HepG2 (cell line): ENCODE measurements around the gene PREX1. TPM values are rescaled to one million over a fixed set of nuclear protein-coding genes. Genes with fewer than 3 reads are reported as not detected.
A peak's percentile ranks its signal among the peaks of the same experiment; 100 is the strongest.

ENCODE experiments used
- CBX1 ChIP-seq: IDR thresholded peaks from one replicate; pipeline ENCODE4 v1.6.1; 2016; ENCODE audit warnings: antibody characterized with exemption, low read depth
- FOXP4 ChIP-seq: sonication (generic); formaldehyde crosslinking; IDR thresholded peaks from 2 replicates; pipeline ENCODE4 v1.4.0; 2020; ENCODE audit warnings: missing genetic modification reagents
- HDAC2 ChIP-seq: sonication (generic); formaldehyde crosslinking; IDR thresholded peaks from 2 replicates; pipeline ENCODE4 v1.4.0; 2020; ENCODE audit warnings: missing genetic modification reagents
- HNF4G ChIP-seq, 2 experiments: sonication (generic) in 1 of 2; formaldehyde crosslinking in 1 of 2; IDR thresholded peaks; 2 replicates each; pipeline versions ENCODE4 v1.4.0 to v1.6.1; 2011 to 2020; ENCODE audit warnings: borderline replicate concordance in 2 of 2, low read depth in 2 of 2, mild to moderate bottlenecking in 2 of 2, low read length in 1 of 2, missing genetic modification reagents in 1 of 2, moderate library complexity in 1 of 2
- MTA3 ChIP-seq: sonication (generic); formaldehyde crosslinking; IDR thresholded peaks from 2 replicates; pipeline ENCODE4 v1.4.0; 2020; ENCODE audit warnings: missing genetic modification reagents
- ZNF281 ChIP-seq: sonication (generic); formaldehyde crosslinking; IDR thresholded peaks from 2 replicates; pipeline ENCODE4 v1.4.0; 2020; ENCODE audit warnings: missing genetic modification reagents, borderline replicate concordance
- ZNF605 ChIP-seq: sonication (generic); formaldehyde crosslinking; IDR thresholded peaks from 2 replicates; pipeline ENCODE4 v1.8.0; 2022; ENCODE audit warnings: mild to moderate bottlenecking, missing genetic modification reagents
- ZNF646 ChIP-seq: sonication (generic); formaldehyde crosslinking; IDR thresholded peaks from 2 replicates; pipeline ENCODE4 v1.9.0; 2021; ENCODE audit warnings: mild to moderate bottlenecking, missing genetic modification reagents
- polyA plus RNA-seq, 8 experiments: library from polyadenylated mRNA; depleted of rRNA in 3 of 8; stranded (reverse) in 7 of 8; unstranded in 1 of 8; fragments of >200 nt; fragmentation: Illumina TruSeq in 4 of 8; extraction: Trizol in 4 of 8; gene quantifications; 2 replicates each; pipeline versions ENCODE4 v1.2.1 to v1.2.3, GENCODE V29; 2011 to 2016; ENCODE audit warnings: low read depth in 4 of 8, missing spikeins in 1 of 8, mixed read lengths in 1 of 8; ENCODE audit not compliant: insufficient read depth in 1 of 8
- total RNA-seq, 5 experiments: library from RNA; depleted of rRNA; stranded (reverse); fragments of >200 nt; fragmentation: Illumina TruSeq; extraction: Trizol; gene quantifications; 2 replicates each; pipeline ENCODE4 v1.2.3, GENCODE V29; 2016; ENCODE audit warnings: low read depth in 1 of 5
- TF ChIP-seq, protein P1 (sequence below): fragments of 450-650 bp; IDR thresholded peaks from 2 replicates; pipeline ENCODE4 v1.6.1; 2016
- TF ChIP-seq, protein P2 (sequence below): sonication (generic); formaldehyde crosslinking; IDR thresholded peaks from 2 replicates; pipeline ENCODE4 v1.8.1; 2023; ENCODE audit warnings: mild to moderate bottlenecking, moderate library complexity, missing genetic modification reagents
- TF ChIP-seq, protein P3 (sequence below): sonication (generic); formaldehyde crosslinking; conservative IDR thresholded peaks from 2 replicates; pipeline ENCODE4 v1.8.1; 2023; ENCODE audit warnings: missing genetic modification reagents

PREX1 gene
- total and polyA plus RNA-seq, 2 of the 13 experiments (the other 11 are each of a cell fraction or from before 2014, with no cell fraction given) = 0.02 to 0.04 TPM

GRCh38 chr20:48721324-48722001 is 106.3 kb downstream of the PREX1 start (continued):
- TF ChIP-seq ZNF646 (CRISPR knock-in tag) (0 out of 2 replicates have a peak, but pooled peaks have one; percentile 2), HNF4G (IDR thresholded peaks at IDR 0.05; ENCODE audit: borderline replicate concordance, low read depth, low read length) (no peak), HNF4G (CRISPR knock-in tag; IDR thresholded peaks at IDR 0.05; ENCODE audit: borderline replicate concordance, low read depth) (0 out of 2 replicates have a peak, but pooled peaks have one; percentile 43), CBX1 (no peak), FOXP4 (no peak), ZNF605 (CRISPR knock-in tag) (no peak), ZNF281 (CRISPR knock-in tag) (peak; percentile 53; the same call in 1 of the 2 replicates), HDAC2 (CRISPR knock-in tag) (0 out of 2 replicates have a peak, but pooled peaks have one; percentile 9), MTA3 (no peak)
- TF ChIP-seq, protein P1, sequence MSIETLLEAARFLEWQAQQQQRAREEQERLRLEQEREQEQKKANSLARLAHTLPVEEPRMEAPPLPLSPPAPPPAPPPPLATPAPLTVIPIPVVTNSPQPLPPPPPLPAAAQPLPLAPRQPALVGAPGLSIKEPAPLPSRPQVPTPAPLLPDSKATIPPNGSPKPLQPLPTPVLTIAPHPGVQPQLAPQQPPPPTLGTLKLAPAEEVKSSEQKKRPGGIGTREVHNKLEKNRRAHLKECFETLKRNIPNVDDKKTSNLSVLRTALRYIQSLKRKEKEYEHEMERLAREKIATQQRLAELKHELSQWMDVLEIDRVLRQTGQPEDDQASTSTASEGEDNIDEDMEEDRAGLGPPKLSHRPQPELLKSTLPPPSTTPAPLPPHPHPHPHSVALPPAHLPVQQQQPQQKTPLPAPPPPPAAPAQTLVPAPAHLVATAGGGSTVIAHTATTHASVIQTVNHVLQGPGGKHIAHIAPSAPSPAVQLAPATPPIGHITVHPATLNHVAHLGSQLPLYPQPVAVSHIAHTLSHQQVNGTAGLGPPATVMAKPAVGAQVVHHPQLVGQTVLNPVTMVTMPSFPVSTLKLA = no peak
- TF ChIP-seq, protein P2, sequence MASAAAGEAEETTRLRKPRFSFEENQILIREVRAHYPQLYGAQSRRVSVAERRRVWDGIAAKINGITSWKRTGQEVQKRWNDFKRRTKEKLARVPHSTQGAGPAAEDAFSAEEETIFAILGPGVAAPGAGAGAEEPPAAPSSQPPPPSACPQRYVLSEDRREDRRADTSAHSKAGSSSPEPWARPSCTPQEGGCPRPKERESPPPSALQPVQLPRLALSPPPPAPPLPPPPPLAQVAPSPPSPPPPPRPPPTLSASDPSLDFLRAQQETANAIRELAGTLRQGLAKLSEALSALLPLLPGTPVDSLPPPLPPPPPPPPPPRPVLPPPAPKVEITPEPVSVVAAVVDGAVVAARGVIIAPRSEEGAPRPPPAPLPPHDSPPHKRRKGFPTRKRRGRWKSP (CRISPR knock-in tag) = no peak
- TF ChIP-seq, protein P3, sequence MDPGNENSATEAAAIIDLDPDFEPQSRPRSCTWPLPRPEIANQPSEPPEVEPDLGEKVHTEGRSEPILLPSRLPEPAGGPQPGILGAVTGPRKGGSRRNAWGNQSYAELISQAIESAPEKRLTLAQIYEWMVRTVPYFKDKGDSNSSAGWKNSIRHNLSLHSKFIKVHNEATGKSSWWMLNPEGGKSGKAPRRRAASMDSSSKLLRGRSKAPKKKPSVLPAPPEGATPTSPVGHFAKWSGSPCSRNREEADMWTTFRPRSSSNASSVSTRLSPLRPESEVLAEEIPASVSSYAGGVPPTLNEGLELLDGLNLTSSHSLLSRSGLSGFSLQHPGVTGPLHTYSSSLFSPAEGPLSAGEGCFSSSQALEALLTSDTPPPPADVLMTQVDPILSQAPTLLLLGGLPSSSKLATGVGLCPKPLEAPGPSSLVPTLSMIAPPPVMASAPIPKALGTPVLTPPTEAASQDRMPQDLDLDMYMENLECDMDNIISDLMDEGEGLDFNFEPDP (CRISPR knock-in tag) = no peak
